Coronary artery (tissue), 2 donors: Measurements from ENCODE around the gene CFAP221.

Source experiments
- DNase-seq: peaks from one replicate; pipeline ENCODE4 v3.0.0-alpha.2; 2017; ENCODE audit warnings: low spot score
- H3K27ac ChIP-seq, 2 donors: fragments of 200-600 bp; sonication (generic); one replicate each; pipeline ENCODE4 v1.5.1; 2016 to 2019
- H3K4me3 ChIP-seq: fragments of 200-600 bp; sonication (generic); 2 replicates; pipeline ENCODE4 v1.5.1; 2016; ENCODE audit warnings: mild to moderate bottlenecking, moderate library complexity
- CTCF ChIP-seq: fragments of 200-600 bp; sonication (generic); IDR thresholded peaks from one replicate; pipeline ENCODE4 v1.5.1; 2019; ENCODE audit warnings: antibody characterized with exemption

CFAP221 gene

GRCh38 chr2:119584469-119584868, 40.2 kb downstream of the CFAP221 start:
- Histone ChIP-seq H3K27ac (no peak overlapping the region), H3K4me3 (no peak overlapping the region)
- TF ChIP-seq CTCF: no peak
- DNase-seq: no peak

DNA sequence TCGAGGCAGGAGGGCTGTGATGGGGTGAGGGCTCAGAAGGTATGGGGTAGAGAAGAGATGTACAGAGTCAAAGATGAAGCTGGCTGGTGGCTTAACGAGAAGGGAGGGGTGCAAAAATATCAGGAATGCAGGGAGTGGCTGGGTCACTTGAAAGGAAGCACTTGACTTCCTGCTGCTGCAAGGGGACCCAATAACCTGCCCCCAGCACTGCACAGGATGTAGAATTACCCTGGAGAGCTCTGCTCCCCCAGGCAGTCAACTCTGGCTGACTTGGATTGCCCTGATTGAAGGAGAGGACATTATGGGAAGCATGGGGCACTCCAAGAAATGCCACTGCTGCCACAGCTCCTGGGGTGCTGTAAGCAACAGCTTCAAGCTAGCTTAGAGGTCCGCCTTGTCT, 41.8 kb downstream of the CFAP221 start:
- no peak overlapping the region for H3K27ac ChIP-seq
- no peak for DNase-seq
- no peak overlapping the region for H3K4me3 ChIP-seq
- TF ChIP-seq CTCF: no peak

DNA sequence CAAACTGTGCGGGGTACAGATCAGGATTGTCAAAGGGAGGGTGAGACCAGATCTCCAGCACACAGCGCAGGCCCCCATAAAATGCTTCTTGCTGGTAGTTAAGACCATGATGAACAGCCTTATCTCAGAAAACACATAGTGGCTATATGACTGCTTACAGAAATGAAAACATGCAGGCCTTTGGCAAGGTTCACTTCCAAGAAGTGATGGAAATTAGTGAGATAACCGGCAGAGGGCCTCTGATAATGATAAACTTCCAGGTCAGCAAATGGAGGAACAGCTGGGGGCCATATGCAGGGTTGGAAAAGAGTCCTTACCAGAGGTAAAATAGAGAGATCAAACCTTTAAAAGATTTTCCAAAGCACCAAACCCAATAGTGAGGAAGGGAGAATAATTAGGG, 46.6 kb downstream of the CFAP221 start:
- Histone ChIP-seq H3K27ac (no peak overlapping the region), H3K4me3 (no peak overlapping the region)
- TF ChIP-seq CTCF: no peak
- no peak for DNase-seq

GRCh38 chr2:119591523-119591922, 47.3 kb downstream of the CFAP221 start:
- Histone ChIP-seq H3K27ac (no peak overlapping the region), H3K4me3 (no peak overlapping the region)
- no peak for DNase-seq
- TF ChIP-seq CTCF: no peak

DNA sequence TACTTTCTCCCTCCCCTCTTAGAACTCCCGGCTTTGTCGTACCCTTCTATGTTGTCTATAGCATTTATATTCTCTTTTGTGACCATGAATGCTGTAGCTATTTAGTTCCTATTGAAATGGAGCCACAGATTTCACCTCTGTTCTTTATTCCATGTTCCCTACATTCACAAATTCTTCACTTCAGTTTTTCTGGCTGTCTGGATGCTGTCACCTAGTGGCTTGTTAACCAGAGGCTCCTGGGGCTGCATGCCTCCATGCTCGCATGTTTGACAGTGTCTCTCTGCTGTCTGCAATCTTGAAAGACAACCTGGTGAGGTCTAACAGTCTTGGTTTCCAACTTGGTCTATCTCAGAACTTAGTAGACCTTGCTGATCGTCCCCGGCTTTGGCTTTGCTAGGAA, 48.2 kb downstream of the CFAP221 start:
- no peak for DNase-seq

DNA sequence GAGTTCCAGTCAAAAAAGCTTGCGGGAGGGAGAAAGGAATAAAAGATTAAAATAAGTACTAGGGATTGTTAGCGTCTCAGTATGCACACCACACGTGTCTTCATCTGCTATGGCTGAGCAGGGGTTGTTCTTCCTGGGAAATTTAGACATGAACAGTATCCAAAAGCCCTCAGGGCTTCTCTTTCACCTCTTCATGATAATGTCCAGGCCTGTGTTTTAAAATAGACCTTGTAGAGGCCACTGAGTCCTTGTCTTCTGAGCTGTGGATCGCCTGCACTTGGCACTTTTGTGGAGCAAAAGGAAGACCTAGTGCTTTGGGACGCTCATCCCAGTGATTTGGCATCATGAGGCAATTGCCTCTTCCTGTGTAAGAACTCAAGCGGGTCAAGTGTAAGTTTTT, 52.4 kb downstream of the CFAP221 start:
- no peak for DNase-seq
- Histone ChIP-seq H3K27ac (no peak overlapping the region), H3K4me3 (no peak overlapping the region)
- TF ChIP-seq CTCF: no peak

More for the DNA sequence above, 48.2 kb downstream of the CFAP221 start:
- H3K4me3 ChIP-seq: no peak overlapping the region
- TF ChIP-seq CTCF: no peak
- H3K27ac ChIP-seq: no peak overlapping the region

GRCh38 chr2:119598596-119599263, 54.5 kb downstream of the CFAP221 start:
- no peak for DNase-seq
- no peak overlapping the region for H3K27ac ChIP-seq
- no peak for TF ChIP-seq CTCF

More at GRCh38 chr2:119598596-119599263, 54.5 kb downstream of the CFAP221 start:
- H3K4me3 ChIP-seq: no peak overlapping the region
